Transverse colon (tissue), 4 donors: Measurements from ENCODE around the gene NDUFC2.

Experiments used
- POLR2A ChIP-seq: fragments of 450-650 bp; IDR thresholded peaks from one replicate; pipeline ENCODE4 v1.6.1; 2016; ENCODE audit warnings: antibody characterized with exemption, mild to moderate bottlenecking, moderate library complexity
- POLR2AphosphoS5 ChIP-seq, 3 donors: sonication (generic); formaldehyde crosslinking; IDR thresholded peaks; one replicate each; pipeline ENCODE4 v1.6.1; 2016; ENCODE audit warnings: antibody characterized with exemption in 3 of 3
- TF ChIP-seq, protein P1 (sequence below), 5 experiments: fragments of 200-600 bp in 3 of 5; fragments of 450-650 bp in 2 of 5; sonication (generic) in 3 of 5; IDR thresholded peaks; 1 replicate in 2 of 5; 2 replicates in 3 of 5; pipeline ENCODE4 v1.5.1; 2016 to 2017; ENCODE audit warnings: antibody characterized with exemption in 5 of 5, inconsistent platforms in 3 of 5, mild to moderate bottlenecking in 2 of 5, moderate library complexity in 1 of 5

DNA sequence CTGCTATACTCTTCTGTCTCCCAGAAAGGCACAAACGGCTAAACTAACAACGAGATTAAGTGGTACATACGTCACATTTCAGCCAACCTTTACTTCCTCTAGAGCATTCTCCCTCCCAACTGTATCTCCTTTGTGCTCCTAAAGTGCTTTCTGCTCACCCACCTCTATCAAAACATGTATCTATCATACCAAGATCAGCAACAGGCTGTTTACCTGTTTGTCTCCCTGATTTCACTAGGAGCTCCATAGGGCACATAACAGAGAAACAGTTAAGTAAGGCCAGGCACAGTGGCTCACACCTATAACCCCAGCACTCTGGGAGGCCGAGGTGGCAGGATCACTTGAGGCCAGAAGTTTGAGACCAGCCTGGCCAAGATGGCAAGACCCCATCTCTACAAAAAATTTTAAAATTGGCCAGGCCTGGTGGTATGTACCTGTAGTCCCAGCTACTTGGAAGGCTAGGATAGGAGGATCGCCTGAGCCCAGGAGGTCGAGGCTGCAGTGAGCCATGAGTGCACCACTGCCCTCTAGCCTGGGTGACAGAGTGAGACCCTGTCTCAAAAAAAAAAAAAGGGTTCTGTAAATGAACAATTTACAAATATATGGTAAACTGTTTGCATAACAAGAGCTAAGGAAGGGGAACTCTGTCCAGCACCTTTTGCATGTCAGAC is 2.8 kb downstream of the NDUFC2 start:
- TF ChIP-seq, protein P1, sequence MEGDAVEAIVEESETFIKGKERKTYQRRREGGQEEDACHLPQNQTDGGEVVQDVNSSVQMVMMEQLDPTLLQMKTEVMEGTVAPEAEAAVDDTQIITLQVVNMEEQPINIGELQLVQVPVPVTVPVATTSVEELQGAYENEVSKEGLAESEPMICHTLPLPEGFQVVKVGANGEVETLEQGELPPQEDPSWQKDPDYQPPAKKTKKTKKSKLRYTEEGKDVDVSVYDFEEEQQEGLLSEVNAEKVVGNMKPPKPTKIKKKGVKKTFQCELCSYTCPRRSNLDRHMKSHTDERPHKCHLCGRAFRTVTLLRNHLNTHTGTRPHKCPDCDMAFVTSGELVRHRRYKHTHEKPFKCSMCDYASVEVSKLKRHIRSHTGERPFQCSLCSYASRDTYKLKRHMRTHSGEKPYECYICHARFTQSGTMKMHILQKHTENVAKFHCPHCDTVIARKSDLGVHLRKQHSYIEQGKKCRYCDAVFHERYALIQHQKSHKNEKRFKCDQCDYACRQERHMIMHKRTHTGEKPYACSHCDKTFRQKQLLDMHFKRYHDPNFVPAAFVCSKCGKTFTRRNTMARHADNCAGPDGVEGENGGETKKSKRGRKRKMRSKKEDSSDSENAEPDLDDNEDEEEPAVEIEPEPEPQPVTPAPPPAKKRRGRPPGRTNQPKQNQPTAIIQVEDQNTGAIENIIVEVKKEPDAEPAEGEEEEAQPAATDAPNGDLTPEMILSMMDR (IDR thresholded peaks at IDR 0.05) = no peak
- TF ChIP-seq POLR2AphosphoS5 (IDR thresholded peaks at IDR 0.05) (no peak), POLR2A (no peak)
